Ishikawa (cell line): ENCODE measurements around the gene KRT33B.

ENCODE experiments used
- CEBPB ChIP-seq: IDR thresholded peaks from 2 replicates; pipeline ENCODE4 v1.6.1; 2012
- CREB1 ChIP-seq: IDR thresholded peaks from 2 replicates; pipeline ENCODE4 v1.6.1; 2012; ENCODE audit warnings: low read depth
- EGR1 ChIP-seq: IDR thresholded peaks from 2 replicates; pipeline ENCODE4 v1.6.1; 2012
- EP300 ChIP-seq: IDR thresholded peaks from 2 replicates; pipeline ENCODE4 v1.6.1; 2012; ENCODE audit warnings: borderline replicate concordance
- FOXM1 ChIP-seq: IDR thresholded peaks from 2 replicates; pipeline ENCODE4 v1.6.1; 2012; ENCODE audit warnings: low read depth, borderline replicate concordance
- NFIC ChIP-seq: IDR thresholded peaks from 2 replicates; pipeline ENCODE4 v1.6.1; 2012
- RAD21 ChIP-seq: IDR thresholded peaks from 2 replicates; pipeline ENCODE4 v1.6.1; 2012; ENCODE audit warnings: low read depth
- REST ChIP-seq: IDR thresholded peaks from 2 replicates; pipeline ENCODE4 v1.6.1; 2012; ENCODE audit warnings: low read depth, mild to moderate bottlenecking
- TAF1 ChIP-seq: IDR thresholded peaks from 2 replicates; pipeline ENCODE4 v1.6.1; 2012; ENCODE audit warnings: low read depth, mild to moderate bottlenecking
- TCF12 ChIP-seq: IDR thresholded peaks from 2 replicates; pipeline ENCODE4 v1.6.1; 2012; ENCODE audit warnings: low read depth
- TEAD4 ChIP-seq: IDR thresholded peaks from 2 replicates; pipeline ENCODE4 v1.6.1; 2012
- USF1 ChIP-seq: IDR thresholded peaks from 2 replicates; pipeline ENCODE4 v1.6.1; 2012
- YY1 ChIP-seq: IDR thresholded peaks from 2 replicates; pipeline ENCODE4 v1.6.1; 2012; ENCODE audit warnings: low read depth
- ZBTB7A ChIP-seq: IDR thresholded peaks from 2 replicates; pipeline ENCODE4 v1.6.1; 2012; ENCODE audit warnings: low read depth
- TF ChIP-seq, protein P1 (sequence below): IDR thresholded peaks from 2 replicates; pipeline ENCODE4 v1.6.1; 2012

The KRT33B gene

GRCh38 chr17:41315814-41316445 lies 53.7 kb downstream of the KRT33B start:
- TF ChIP-seq TAF1 (no peak), EP300 (no peak), EGR1 (no peak), FOXM1 (no peak), RAD21 (no peak), YY1 (no peak), REST (no peak), CEBPB (no peak), ZBTB7A (no peak), TEAD4 (no peak), NFIC (no peak), USF1 (no peak), TCF12 (no peak), CREB1 (no peak)
- TF ChIP-seq, protein P1, sequence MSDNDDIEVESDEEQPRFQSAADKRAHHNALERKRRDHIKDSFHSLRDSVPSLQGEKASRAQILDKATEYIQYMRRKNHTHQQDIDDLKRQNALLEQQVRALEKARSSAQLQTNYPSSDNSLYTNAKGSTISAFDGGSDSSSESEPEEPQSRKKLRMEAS, result no peak

GRCh38 chr17:41315204-41315794 lies 54.3 kb downstream of the KRT33B start, which contains the start of gene KRTAP17-1:
Gene KRTAP17-1, minus strand, starts transcription at chr17:41315710. Its CDS starts 60 bp downstream, at chr17:41315650.
- TF ChIP-seq ZBTB7A, result no peak
- TF ChIP-seq USF1, result no peak
- TF ChIP-seq RAD21, result no peak
- TF ChIP-seq TAF1, result no peak
- TF ChIP-seq TEAD4, result no peak
- TF ChIP-seq, protein P1, result no peak
- no peak for TF ChIP-seq EGR1
- no peak for TF ChIP-seq FOXM1
- TF ChIP-seq CEBPB, result no peak
- no peak for TF ChIP-seq YY1
- TF ChIP-seq EP300, result no peak
- no peak for TF ChIP-seq CREB1
- TF ChIP-seq TCF12, result no peak
- no peak for TF ChIP-seq REST
